Left ventricle myocardium inferior (tissue), 1 donor: ENCODE measurements around the gene ZSWIM1. TPM values are rescaled to one million over a fixed set of nuclear protein-coding genes. Genes with fewer than 3 reads are reported as not detected.

Experiments used
- DNase-seq: peaks from one replicate; pipeline ENCODE4 v3.0.0-alpha.2; 2020
- H3K27ac ChIP-seq: fragments of 200-600 bp; replicated peaks from 2 replicates; pipeline ENCODE4 v1.8.0; 2021
- H3K27me3 ChIP-seq: fragments of 200-600 bp; 2 replicates; pipeline ENCODE4 v1.8.0; 2021; ENCODE audit warnings: low read depth
- H3K36me3 ChIP-seq: fragments of 200-600 bp; 2 replicates; pipeline ENCODE4 v1.8.0; 2021
- H3K4me1 ChIP-seq: fragments of 200-600 bp; 2 replicates; pipeline ENCODE4 v1.8.0; 2021
- H3K4me3 ChIP-seq: fragments of 200-600 bp; 2 replicates; pipeline ENCODE4 v1.8.0; 2021; ENCODE audit warnings: mild to moderate bottlenecking, moderate library complexity
- H3K9me3 ChIP-seq: fragments of 200-600 bp; replicated peaks from 2 replicates; pipeline ENCODE4 v1.8.0; 2021
- intact Hi-C: fragments of 100-400 bp; cut with micrococcal nuclease; formaldehyde crosslinking; loops from one replicate; pipeline ENCODE4 v1.11.0; 2022
- total RNA-seq: library from RNA; stranded (reverse); fragmentation: NEBNext Ultra II Directional; extraction: Animal tissue kit (Norgen Biotek cat#: 25700); gene quantifications from one replicate; pipeline ENCODE4 v1.2.1, GENCODE V29; 2021
- TF ChIP-seq, protein P1 (sequence below): fragments of 200-600 bp; IDR thresholded peaks from 2 replicates; pipeline ENCODE4 v1.8.0; 2021; ENCODE audit warnings: antibody characterized with exemption, mild to moderate bottlenecking, borderline replicate concordance
- donor health status: DM: no; HTN: yes; CAD: no; lungs with severe emphysema.

Gene ZSWIM1
- total RNA-seq, 1 donor from 2014 or later: 11.2 TPM

DNA sequence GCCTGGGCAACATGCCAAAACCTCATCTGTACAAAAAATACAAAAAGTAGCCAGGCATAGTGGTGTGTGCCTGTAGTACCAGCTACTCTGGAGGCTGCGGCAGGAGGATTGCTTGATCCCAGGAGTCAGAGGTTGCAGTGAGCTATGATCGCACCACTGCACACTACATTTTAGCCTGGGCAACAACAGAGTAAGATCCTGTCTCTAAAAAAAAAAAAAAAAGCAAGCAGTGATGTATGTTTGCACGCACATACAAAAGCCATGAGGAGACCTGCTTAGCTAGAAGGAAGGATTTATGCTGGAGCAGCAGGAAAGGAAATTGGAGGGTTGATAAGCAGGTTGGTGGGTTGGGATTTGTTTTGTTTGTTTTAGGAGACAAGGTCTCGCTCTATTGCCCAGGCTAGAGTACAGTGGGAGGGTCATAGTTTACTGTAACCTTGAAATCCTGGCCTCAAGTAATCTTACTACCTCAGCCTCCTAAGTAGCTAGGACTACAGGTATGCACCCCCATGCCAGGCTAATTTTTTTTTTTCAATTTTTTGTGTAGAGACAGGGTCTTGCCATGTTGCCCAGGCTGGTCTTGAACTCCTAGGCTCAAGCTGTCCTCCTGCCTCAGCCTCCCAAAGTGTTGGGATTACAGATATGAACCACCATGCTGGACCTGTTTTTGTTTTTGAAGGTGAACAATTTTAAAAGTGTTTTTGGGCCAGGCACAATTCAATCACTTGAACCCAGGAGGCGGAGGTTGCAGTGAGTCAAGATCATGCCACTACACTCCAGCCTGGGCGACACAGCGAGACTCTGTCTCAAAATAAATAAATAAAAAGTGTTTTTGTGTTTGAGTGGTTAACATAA is 19.6 kb upstream of the ZSWIM1 start:
- Histone ChIP-seq H3K4me1 (peaks cover 23% of the 10 kb centered on the region), H3K27me3 (no peaks in the 10 kb centered on the region), H3K4me3 (no peak overlapping the region), H3K27ac (no peak overlapping the region), H3K9me3 (no peaks in the 10 kb centered on the region), H3K36me3 (no peaks in the 10 kb centered on the region)
- intact Hi-C loops: no loop called here
- TF ChIP-seq, protein P1, sequence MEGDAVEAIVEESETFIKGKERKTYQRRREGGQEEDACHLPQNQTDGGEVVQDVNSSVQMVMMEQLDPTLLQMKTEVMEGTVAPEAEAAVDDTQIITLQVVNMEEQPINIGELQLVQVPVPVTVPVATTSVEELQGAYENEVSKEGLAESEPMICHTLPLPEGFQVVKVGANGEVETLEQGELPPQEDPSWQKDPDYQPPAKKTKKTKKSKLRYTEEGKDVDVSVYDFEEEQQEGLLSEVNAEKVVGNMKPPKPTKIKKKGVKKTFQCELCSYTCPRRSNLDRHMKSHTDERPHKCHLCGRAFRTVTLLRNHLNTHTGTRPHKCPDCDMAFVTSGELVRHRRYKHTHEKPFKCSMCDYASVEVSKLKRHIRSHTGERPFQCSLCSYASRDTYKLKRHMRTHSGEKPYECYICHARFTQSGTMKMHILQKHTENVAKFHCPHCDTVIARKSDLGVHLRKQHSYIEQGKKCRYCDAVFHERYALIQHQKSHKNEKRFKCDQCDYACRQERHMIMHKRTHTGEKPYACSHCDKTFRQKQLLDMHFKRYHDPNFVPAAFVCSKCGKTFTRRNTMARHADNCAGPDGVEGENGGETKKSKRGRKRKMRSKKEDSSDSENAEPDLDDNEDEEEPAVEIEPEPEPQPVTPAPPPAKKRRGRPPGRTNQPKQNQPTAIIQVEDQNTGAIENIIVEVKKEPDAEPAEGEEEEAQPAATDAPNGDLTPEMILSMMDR: no peak
- DNase-seq: no peak

DNA sequence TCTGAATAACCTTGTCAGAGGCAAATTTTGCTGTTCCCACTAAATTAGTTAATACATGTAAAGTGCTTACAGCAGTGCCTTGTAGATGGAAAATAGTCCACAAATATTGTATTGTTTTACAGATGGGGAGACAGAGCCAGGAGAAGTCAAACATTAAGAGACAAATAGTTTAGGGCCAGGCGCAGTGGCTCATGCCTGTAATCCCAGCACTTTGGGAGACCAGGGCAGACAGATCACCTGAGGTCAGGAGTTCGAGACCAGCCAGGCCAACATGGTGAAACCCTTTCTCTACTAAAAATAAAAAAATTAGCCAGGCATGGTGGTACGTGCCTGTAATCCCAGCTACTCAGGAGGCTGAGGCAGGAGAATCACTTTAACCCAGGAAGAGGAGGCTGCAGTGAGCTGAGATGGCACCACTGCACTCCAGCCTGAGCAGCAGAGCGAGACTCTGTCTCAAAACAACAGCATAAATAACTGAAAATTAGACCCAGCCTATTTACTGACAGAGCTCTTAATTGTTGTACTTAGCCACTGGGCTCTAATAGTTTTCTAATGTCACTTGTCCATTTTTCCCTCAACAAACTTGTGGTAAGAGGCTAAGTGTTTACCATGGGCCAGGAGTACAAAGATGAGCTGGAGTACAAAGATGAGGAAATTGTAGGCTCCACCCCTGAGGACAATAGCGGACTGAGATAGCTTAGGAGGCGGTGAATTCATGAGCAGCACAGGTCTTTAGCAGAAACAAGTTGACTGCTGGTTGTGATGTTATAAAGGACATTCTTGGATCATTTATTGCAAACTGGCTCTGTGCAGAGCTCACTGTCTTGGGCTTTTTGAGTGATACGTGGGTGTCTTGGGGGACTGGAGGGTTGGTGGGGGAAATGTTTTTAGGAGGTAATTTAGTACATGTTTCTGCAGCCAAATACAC is 17.2 kb upstream of the ZSWIM1 start:
- no peak overlapping the region for H3K4me3 ChIP-seq
- TF ChIP-seq, protein P1: no peak
- H3K27me3 ChIP-seq: no peaks in the 10 kb centered on the region
- intact Hi-C loops: no loop called here
- H3K9me3 ChIP-seq: no peaks in the 10 kb centered on the region
- H3K4me1 ChIP-seq: peaks cover 2% of the 10 kb centered on the region
- no peak for DNase-seq
- H3K27ac ChIP-seq: no peak overlapping the region
- no peaks in the 10 kb centered on the region for H3K36me3 ChIP-seq

DNA sequence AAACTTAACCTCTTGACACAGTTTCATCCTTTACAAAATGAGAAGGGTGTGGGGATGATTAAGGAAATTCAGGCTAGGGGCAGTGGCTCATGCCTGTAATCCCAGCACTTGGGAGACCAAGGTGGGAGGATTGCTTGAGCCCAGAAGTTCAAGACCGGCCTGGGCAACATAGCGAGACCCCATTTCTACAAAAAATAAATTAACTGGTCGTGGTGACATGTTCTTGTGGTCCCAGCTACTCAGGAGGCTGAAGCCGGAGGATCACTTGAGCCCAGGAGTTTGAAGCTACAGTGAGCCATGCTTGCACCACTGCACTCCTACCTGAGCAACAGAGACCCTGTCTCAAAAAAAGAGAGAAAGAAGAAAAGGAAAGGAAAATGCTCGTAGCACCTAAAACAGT is 14.6 kb upstream of the ZSWIM1 start:
- TF ChIP-seq, protein P1: no peak
- Histone ChIP-seq H3K27ac (no peak overlapping the region), H3K4me3 (no peak overlapping the region), H3K36me3 (no peaks in the 10 kb centered on the region), H3K27me3 (no peaks in the 10 kb centered on the region), H3K9me3 (no peaks in the 10 kb centered on the region), H3K4me1 (no peaks in the 10 kb centered on the region)
- DNase-seq: no peak
- intact Hi-C loops: no loop called here

DNA sequence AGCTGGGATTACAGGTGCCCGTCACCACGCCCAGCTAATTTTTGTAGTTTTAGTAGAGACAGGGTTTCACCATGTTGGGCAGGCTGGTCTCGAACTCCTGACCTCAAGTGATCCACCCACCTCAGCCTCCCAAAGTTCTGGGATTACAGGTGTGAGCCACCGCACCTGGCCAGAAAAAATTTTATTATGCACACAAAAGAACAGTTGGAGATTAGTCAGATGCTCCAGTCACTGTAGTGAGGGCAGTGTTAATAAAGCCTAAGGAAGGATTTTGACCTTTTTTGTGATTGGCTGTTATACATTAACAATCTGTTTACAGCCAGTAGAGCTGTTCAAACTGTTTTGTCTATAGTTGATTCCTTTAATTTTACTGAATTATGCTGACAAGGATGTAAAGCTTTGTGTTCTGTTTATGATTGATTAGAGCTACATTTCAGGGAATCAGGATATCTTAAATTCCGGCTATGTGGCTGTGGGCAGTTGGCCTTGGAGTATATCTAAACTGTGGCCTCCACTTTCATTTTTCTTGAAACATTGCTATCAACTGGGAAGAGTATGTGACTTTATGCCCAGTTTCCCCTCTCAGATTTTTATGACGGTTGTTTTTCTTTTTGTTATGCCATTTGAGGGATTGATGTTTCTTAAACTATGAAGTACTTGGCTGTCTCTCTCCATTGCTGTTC is 13.8 kb upstream of the ZSWIM1 start:
- no peaks in the 10 kb centered on the region for H3K36me3 ChIP-seq
- H3K27ac ChIP-seq: no peak overlapping the region
- no peaks in the 10 kb centered on the region for H3K4me1 ChIP-seq
- intact Hi-C loops: no loop called here
- H3K27me3 ChIP-seq: no peaks in the 10 kb centered on the region
- H3K9me3 ChIP-seq: no peaks in the 10 kb centered on the region
- TF ChIP-seq, protein P1: no peak
- DNase-seq: no peak
- no peak overlapping the region for H3K4me3 ChIP-seq

DNA sequence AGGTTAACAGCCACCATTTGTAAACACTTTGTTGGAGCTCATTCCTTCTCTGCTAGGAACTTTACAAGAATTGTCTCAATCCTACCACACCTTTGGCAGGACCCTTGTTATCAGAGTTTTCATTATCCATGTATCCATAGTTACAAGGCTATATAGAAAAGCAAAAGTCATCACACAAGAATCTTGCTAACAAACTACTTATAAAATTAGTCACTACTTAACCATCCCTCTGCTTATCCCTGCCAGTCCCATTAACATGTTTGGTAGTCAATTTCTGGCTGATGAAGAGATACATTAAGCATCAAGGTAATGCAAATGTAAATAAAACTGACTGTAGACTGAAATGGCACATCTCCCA is 13.2 kb upstream of the ZSWIM1 start:
- Histone ChIP-seq H3K4me3 (no peak overlapping the region), H3K27me3 (no peaks in the 10 kb centered on the region), H3K4me1 (no peaks in the 10 kb centered on the region), H3K36me3 (peaks cover 3% of the 10 kb centered on the region), H3K9me3 (no peaks in the 10 kb centered on the region), H3K27ac (no peak overlapping the region)
- DNase-seq: no peak
- TF ChIP-seq, protein P1: no peak
- intact Hi-C loops: no loop called here
